Bronchial epithelial cell (primary cell): ENCODE measurements around the gene WDR37. TPM values are rescaled to one million over a fixed set of nuclear protein-coding genes. Genes with fewer than 3 reads are reported as not detected.
"Not testable (repeated sequence)": the region's sequence is repeated elsewhere in the genome, so short reads cannot be mapped to it uniquely, and the experiment has no call there.

ENCODE experiments used
- DNase-seq: peaks from one replicate; pipeline ENCODE4 v3.0.0-alpha.2; 2010; ENCODE audit warnings: low read depth
- FAIRE-seq: peaks from 2 replicates; lab custom pipeline; 2011; peaks lifted over from hg19 to GRCh38; lab: Jason Lieb, UNC
- H3K27me3 ChIP-seq: 2 replicates; pipeline ENCODE4 v1.5.1; 2011; ENCODE audit warnings: low read length; ENCODE audit not compliant: control insufficient read depth, insufficient read depth
- H3K36me3 ChIP-seq: 2 replicates; pipeline ENCODE4 v1.5.1; 2011; ENCODE audit warnings: low read length; ENCODE audit not compliant: control insufficient read depth, insufficient read depth
- H3K4me3 ChIP-seq: 2 replicates; pipeline ENCODE4 v1.5.1; 2011; ENCODE audit warnings: mild to moderate bottlenecking, low read depth, low read length, control low read depth
- total RNA-seq: library from RNA; depleted of rRNA; stranded (reverse); fragments of >200 nt; gene quantifications from 2 replicates; pipeline ENCODE4 v1.2.1, GENCODE V29; 2014
- TF ChIP-seq, protein P1 (sequence below): IDR thresholded peaks from 2 replicates; pipeline ENCODE4 v1.5.1; 2011; ENCODE audit warnings: mild to moderate bottlenecking, moderate library complexity, low read length, control low read depth, inconsistent platforms; ENCODE audit not compliant: insufficient read depth, severe bottlenecking

Gene WDR37
- total RNA-seq, 1 donor from 2014 or later, result 11.1 TPM

DNA sequence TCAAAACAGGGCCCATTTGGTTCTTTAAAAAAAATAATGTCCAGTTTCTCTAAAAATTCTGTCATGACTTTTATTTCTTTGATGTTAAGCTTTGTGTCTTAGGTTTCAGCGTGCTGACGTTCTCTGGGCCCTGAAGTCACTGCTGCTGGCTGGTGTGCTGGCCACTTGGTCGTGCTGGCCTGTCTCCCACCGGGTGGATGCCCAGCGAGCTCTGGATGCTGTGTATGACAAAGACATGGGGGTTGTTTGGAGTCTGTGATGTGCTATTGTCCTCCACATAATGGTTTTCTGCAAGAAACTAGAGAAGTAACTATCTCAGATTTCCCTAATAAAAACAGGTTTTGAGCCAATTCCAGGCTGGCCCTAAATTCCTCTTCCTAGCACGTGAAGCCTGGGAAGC, 21.0 kb upstream of the WDR37 start:
- FAIRE-seq, result no peak
- Histone ChIP-seq H3K36me3 (peaks cover 1% of the 10 kb centered on the region), H3K27me3 (no peaks in the 10 kb centered on the region)

DNA sequence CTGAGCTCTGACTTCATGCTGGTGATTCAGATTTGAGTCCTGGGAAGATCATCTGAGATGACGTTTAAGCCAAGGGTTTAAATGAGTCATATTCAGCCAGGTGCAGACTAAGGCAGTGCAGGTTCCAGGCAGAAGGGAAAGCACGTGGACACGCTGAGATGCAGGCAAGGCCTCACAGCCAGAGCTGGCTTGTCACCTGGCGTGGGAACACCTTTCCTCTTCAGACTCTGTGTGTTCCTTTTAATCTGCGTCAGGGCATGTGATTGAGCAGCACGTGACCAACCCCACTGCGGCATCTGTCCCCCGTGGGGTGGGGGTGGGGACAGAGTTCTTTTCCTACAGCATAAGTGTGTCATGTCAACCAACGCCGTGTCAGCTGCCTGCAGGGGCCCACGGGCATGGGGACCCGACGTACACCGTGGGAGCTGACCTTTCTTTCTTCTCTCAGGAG, 19.8 kb upstream of the WDR37 start:
- DNase-seq, result peak; percentile 99
- H3K36me3 ChIP-seq, result peaks cover 2% of the 10 kb centered on the region
- TF ChIP-seq, protein P1, sequence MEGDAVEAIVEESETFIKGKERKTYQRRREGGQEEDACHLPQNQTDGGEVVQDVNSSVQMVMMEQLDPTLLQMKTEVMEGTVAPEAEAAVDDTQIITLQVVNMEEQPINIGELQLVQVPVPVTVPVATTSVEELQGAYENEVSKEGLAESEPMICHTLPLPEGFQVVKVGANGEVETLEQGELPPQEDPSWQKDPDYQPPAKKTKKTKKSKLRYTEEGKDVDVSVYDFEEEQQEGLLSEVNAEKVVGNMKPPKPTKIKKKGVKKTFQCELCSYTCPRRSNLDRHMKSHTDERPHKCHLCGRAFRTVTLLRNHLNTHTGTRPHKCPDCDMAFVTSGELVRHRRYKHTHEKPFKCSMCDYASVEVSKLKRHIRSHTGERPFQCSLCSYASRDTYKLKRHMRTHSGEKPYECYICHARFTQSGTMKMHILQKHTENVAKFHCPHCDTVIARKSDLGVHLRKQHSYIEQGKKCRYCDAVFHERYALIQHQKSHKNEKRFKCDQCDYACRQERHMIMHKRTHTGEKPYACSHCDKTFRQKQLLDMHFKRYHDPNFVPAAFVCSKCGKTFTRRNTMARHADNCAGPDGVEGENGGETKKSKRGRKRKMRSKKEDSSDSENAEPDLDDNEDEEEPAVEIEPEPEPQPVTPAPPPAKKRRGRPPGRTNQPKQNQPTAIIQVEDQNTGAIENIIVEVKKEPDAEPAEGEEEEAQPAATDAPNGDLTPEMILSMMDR, result no peak
- no peak overlapping the region for H3K4me3 ChIP-seq
- no peaks in the 10 kb centered on the region for H3K27me3 ChIP-seq
- FAIRE-seq, result peak; percentile 7

More for the DNA sequence above, 21.0 kb upstream of the WDR37 start:
- TF ChIP-seq, protein P1, result no peak
- no peak overlapping the region for H3K4me3 ChIP-seq
- no peak for DNase-seq

DNA sequence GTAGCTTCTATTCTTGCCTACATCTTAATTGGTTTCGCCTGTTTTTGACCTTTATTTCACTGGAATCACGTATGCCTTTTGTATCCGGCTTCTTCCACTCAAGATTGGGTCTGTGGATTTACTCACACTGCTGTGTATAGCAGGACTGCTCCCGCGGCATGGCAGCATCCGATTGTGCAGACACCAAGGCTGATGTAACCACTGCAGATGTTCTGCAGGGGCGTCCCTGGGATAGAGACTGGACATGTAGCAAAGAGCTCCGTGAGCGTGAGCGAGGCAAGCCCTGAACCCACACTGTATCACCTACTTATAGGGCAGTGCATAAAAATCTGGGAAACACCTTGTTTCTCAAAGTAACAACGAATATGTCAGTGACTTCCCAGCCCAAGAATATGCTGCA, 19.1 kb upstream of the WDR37 start:
- no peaks in the 10 kb centered on the region for H3K27me3 ChIP-seq
- TF ChIP-seq, protein P1, result no peak
- H3K4me3 ChIP-seq, result no peak overlapping the region
- DNase-seq, result no peak
- FAIRE-seq, result no peak
- H3K36me3 ChIP-seq, result peaks cover 2% of the 10 kb centered on the region

DNA sequence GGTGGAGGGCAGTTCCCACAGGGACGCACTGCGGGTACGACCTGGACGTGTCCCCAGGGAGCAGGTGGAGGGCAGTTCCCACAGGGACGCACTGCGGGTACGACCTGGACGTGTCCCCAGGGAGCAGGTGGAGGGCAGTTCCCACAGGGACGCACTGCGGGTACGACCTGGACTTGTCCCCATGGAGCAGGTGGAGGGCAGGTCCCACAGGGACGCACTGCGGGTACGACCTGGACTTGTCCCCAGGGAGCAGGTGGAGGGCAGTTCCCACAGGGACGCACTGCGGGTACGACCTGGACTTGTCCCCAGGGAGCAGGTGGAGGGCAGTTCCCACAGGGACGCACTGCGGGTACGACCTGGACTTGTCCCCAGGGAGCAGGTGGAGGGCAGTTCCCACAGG, 17.4 kb upstream of the WDR37 start:
- H3K27me3 ChIP-seq, H3K36me3 ChIP-seq, H3K4me3 ChIP-seq, FAIRE-seq, DNase-seq: not testable (repeated sequence)

DNA sequence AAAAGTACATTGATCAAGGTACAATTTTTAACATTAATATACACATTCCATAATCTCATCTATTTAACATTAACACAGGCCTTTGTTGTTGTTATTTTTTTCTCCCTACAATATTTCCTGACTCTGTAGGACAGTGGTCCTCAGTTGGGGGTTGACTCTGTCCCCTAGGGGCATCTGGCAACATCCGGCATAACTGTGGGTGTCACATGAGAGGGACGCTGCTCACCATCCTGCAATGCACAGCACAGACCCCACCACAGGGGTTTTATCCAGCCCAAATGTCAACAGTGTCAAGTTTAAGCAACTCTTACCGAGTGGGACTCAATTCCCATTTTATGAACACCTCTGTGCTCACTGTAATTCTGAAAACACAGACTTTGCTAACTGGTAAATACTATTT, 16.1 kb upstream of the WDR37 start:
- DNase-seq (no peak), FAIRE-seq (no peak)
- TF ChIP-seq, protein P1, result no peak
- Histone ChIP-seq H3K36me3 (peaks cover 10% of the 10 kb centered on the region), H3K27me3 (no peaks in the 10 kb centered on the region), H3K4me3 (no peak overlapping the region)

DNA sequence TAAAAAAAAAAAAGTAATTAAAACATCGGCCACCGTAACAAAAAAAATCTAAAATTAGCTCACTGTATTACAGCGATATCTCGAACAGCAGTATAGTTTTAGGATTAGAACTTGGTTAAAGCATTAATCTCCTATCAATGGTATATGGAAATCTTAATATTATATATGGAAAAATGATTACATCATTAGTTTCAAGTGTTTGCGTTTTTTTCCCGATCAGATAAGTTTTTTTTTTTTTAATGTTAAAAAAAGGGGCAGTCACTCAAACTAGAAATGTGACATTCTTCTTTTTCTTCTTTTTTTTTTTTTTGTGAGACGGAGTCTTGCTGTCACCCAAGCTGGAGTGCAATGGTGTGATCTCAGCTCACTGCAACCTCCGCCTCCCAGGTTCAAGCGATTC, 14.7 kb upstream of the WDR37 start:
- H3K4me3 ChIP-seq, result no peak overlapping the region
- no peak for DNase-seq
- peaks cover 11% of the 10 kb centered on the region for H3K36me3 ChIP-seq
- FAIRE-seq, result no peak
- H3K27me3 ChIP-seq, result no peaks in the 10 kb centered on the region
- TF ChIP-seq, protein P1, result no peak
